D721Med (cell line): ENCODE data around the gene NCOA6.
"Not testable (repeated sequence)": the region's sequence is repeated elsewhere in the genome, so short reads cannot be mapped to it uniquely, and the experiment has no call there.

Source experiments
- DNase-seq: peaks from one replicate; pipeline ENCODE4 v3.0.0; 2011; ENCODE audit warnings: low spot score; ENCODE audit not compliant: insufficient read length
- FAIRE-seq: peaks from 2 replicates; lab custom pipeline; 2011; peaks lifted over from hg19 to GRCh38; lab: Jason Lieb, UNC
- CTCF ChIP-seq: IDR thresholded peaks from 2 replicates; pipeline ENCODE4 v1.5.1; 2012; ENCODE audit warnings: mild to moderate bottlenecking, control low read depth; ENCODE audit not compliant: insufficient read depth; ENCODE audit errors: missing control alignments

Gene NCOA6

GRCh38 chr20:34744847-34745246, 80.6 kb downstream of the NCOA6 start:
- no peak for FAIRE-seq
- DNase-seq = no peak
- TF ChIP-seq CTCF = no peak

GRCh38 chr20:34744340-34744739, 81.1 kb downstream of the NCOA6 start:
- TF ChIP-seq CTCF = no peak
- FAIRE-seq (no peak), DNase-seq (no peak)

- no peak for TF ChIP-seq CTCF
- FAIRE-seq = no peak
- no peak for DNase-seq
These were observed 82.4 kb downstream of the NCOA6 start for GRCh38 chr20:34743039-34743438.

GRCh38 chr20:34736106-34736735, 89.2 kb downstream of the NCOA6 start:
- DNase-seq (no peak), FAIRE-seq (no peak)
- no peak for TF ChIP-seq CTCF

GRCh38 chr20:34732523-34732922, 92.9 kb downstream of the NCOA6 start:
- no peak for FAIRE-seq
- no peak for DNase-seq
- no peak for TF ChIP-seq CTCF

GRCh38 chr20:34729416-34729815, 96.0 kb downstream of the NCOA6 start:
- no peak for DNase-seq
- no peak for TF ChIP-seq CTCF
- no peak for FAIRE-seq

- no peak for FAIRE-seq
- DNase-seq = no peak
- no peak for TF ChIP-seq CTCF
These were observed 101.3 kb downstream of the NCOA6 start for GRCh38 chr20:34724172-34724571.

GRCh38 chr20:34722560-34722959, 102.9 kb downstream of the NCOA6 start:
- not testable (repeated sequence) for FAIRE-seq, DNase-seq
